ENCODE measurements around the gene TLE6. TPM values are rescaled to one million over a fixed set of nuclear protein-coding genes. Genes with fewer than 3 reads are reported as not detected.

The TLE6 gene
- total and polyA plus RNA-seq, 2 of the 13 experiments (the other 11 are each of a cell fraction or from before 2014, with no cell fraction given): 0.24 to 5.5 TPM

- TF ChIP-seq DMAP1 (CRISPR knock-in tag; IDR thresholded peaks at IDR 0.05) (peak; percentile 36; the same call in 1 of the 2 replicates), ZNF556 (CRISPR knock-in tag; IDR thresholded peaks at IDR 0.05; ENCODE audit: borderline replicate concordance) (peak; percentile 70; the same call in 1 of the 2 replicates), EP300 (IDR thresholded peaks at IDR 0.05; ENCODE audit: low read depth in 2 of 2, low read length in 2 of 2) (peak in 1 of 2 experiments; percentile 55; a peak in 2 of 4 replicates), EP300 (CRISPR knock-in tag; IDR thresholded peaks at IDR 0.05; ENCODE audit: borderline replicate concordance) (no peak), ZNF615 (CRISPR knock-in tag; IDR thresholded peaks at IDR 0.05; ENCODE audit: borderline replicate concordance) (no peak), GLI4 (CRISPR knock-in tag; IDR thresholded peaks at IDR 0.05; ENCODE audit: borderline replicate concordance) (no peak), ZNF747 (CRISPR knock-in tag; IDR thresholded peaks at IDR 0.05; ENCODE audit: borderline replicate concordance) (peak; percentile 84; the same call in 1 of the 2 replicates), ARHGAP35 (CRISPR knock-in tag; IDR thresholded peaks at IDR 0.05; ENCODE audit: borderline replicate concordance) (no peak), ZNF263 (CRISPR knock-in tag; IDR thresholded peaks at IDR 0.05) (no peak), SOX6 (IDR thresholded peaks at IDR 0.05) (no peak), SOX6 (CRISPR knock-in tag; IDR thresholded peaks at IDR 0.05) (peak; percentile 71), MBD4 (IDR thresholded peaks at IDR 0.05; ENCODE audit: borderline replicate concordance, low read length) (no peak), FOXK2 (IDR thresholded peaks at IDR 0.05) (no peak), IRF2 (CRISPR knock-in tag; IDR thresholded peaks at IDR 0.05) (peak; percentile 43; the same call in 1 of the 2 replicates), RFX3 (CRISPR knock-in tag; IDR thresholded peaks at IDR 0.05) (no peak), HNF4G (IDR thresholded peaks at IDR 0.05; ENCODE audit: borderline replicate concordance, low read depth, low read length) (peak; percentile 26; the same call in 1 of the 2 replicates), HNF4G (CRISPR knock-in tag; IDR thresholded peaks at IDR 0.05; ENCODE audit: borderline replicate concordance, low read depth) (no peak), RELA (CRISPR knock-in tag; IDR thresholded peaks at IDR 0.05) (no peak), ZBTB33 (CRISPR knock-in tag; IDR thresholded peaks at IDR 0.05) (peak; percentile 10; the same call in 1 of the 2 replicates), PAF1 (CRISPR knock-in tag; IDR thresholded peaks at IDR 0.05) (no peak), HIC2 (CRISPR knock-in tag; IDR thresholded peaks at IDR 0.05; ENCODE audit: low read depth) (no peak), ZFAT (CRISPR knock-in tag; conservative IDR thresholded peaks at IDR 0.05) (no peak), ZNF12 (CRISPR knock-in tag; IDR thresholded peaks at IDR 0.05) (no peak), ZNF343 (CRISPR knock-in tag; IDR thresholded peaks at IDR 0.05) (no peak)
- TF ChIP-seq, protein P1, sequence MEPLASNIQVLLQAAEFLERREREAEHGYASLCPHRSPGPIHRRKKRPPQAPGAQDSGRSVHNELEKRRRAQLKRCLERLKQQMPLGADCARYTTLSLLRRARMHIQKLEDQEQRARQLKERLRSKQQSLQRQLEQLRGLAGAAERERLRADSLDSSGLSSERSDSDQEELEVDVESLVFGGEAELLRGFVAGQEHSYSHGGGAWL (CRISPR knock-in tag; IDR thresholded peaks at IDR 0.05): peak; percentile 83; the same call in 1 of the 2 replicates
- TF ChIP-seq, protein P2, sequence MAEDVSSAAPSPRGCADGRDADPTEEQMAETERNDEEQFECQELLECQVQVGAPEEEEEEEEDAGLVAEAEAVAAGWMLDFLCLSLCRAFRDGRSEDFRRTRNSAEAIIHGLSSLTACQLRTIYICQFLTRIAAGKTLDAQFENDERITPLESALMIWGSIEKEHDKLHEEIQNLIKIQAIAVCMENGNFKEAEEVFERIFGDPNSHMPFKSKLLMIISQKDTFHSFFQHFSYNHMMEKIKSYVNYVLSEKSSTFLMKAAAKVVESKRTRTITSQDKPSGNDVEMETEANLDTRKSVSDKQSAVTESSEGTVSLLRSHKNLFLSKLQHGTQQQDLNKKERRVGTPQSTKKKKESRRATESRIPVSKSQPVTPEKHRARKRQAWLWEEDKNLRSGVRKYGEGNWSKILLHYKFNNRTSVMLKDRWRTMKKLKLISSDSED (CRISPR knock-in tag; IDR thresholded peaks at IDR 0.05): no peak
These were observed at the start of gene TLE6 (continued) for GRCh38 chr19:2977001-2977745.

Data from HepG2 (cell line).